PC-3 (cell line): ENCODE measurements around the gene OR1E1. TPM values are rescaled to one million over a fixed set of nuclear protein-coding genes. Genes with fewer than 3 reads are reported as not detected.
"Not testable (repeated sequence)": the region's sequence is repeated elsewhere in the genome, so short reads cannot be mapped to it uniquely, and the experiment has no call there.

Source experiments
- ATAC-seq: fragments of 200-7000 bp; cut with Tn5 transposase; 2 replicates; pipeline ENCODE4 v1.9.1; 2020; ENCODE audit warnings: mild to moderate bottlenecking, moderate library complexity
- BruUV-seq: library from RNA; stranded (reverse); fragments of 400-500 nt; replicated peaks from 2 replicates; lab custom pipeline; 2021; lab: Mats Ljungman, UMichigan
- CTCF ChIA-PET: fragments of 300-600 bp; sonication (Branson Sonifier 250); formaldehyde crosslinking; loops from one replicate; lab custom pipeline; 2022; ENCODE audit warnings: antibody characterized with exemption; lab: Charles Lee
- POLR2A ChIA-PET: fragments of 300-600 bp; sonication (Branson Sonifier 250); formaldehyde crosslinking; loops from one replicate; lab custom pipeline; 2022; ENCODE audit warnings: antibody characterized with exemption; ENCODE audit not compliant: unreplicated experiment; lab: Charles Lee
- DNase-seq: peaks from one replicate; pipeline ENCODE4 v3.0.0-alpha.2; 2015
- H2AFZ ChIP-seq: fragments of 300-600 bp; sonication (generic); 2 replicates; pipeline ENCODE4 v1.6.0; 2016; ENCODE audit warnings: antibody characterized with exemption, low read length
- H3F3A ChIP-seq: fragments of 300-600 bp; sonication (generic); one replicate; pipeline ENCODE4 v1.6.0; 2017; ENCODE audit warnings: antibody characterized with exemption, low read length, control low read depth, mild to moderate bottlenecking; ENCODE audit not compliant: unreplicated experiment
- H3K27ac ChIP-seq: fragments of 300-600 bp; sonication (generic); 2 replicates; pipeline ENCODE4 v1.5.1; 2016; ENCODE audit warnings: mild to moderate bottlenecking, low read length
- H3K27me3 ChIP-seq: fragments of 300-600 bp; sonication (generic); 2 replicates; pipeline ENCODE4 v1.6.1; 2016; ENCODE audit warnings: low read length, mixed read lengths
- H3K36me3 ChIP-seq: fragments of 300-600 bp; sonication (generic); 2 replicates; pipeline ENCODE4 v1.6.1; 2016; ENCODE audit warnings: low read depth, mixed run types, low read length, mixed read lengths
- H3K4me1 ChIP-seq: fragments of 300-600 bp; sonication (generic); 2 replicates; pipeline ENCODE4 v1.5.1; 2016; ENCODE audit warnings: low read length; ENCODE audit not compliant: insufficient read depth
- H3K4me2 ChIP-seq: fragments of 300-600 bp; sonication (generic); 2 replicates; pipeline ENCODE4 v1.6.0; 2016; ENCODE audit warnings: low read length
- H3K4me3 ChIP-seq: fragments of 300-600 bp; sonication (generic); 2 replicates; pipeline ENCODE4 v1.5.1; 2016; ENCODE audit warnings: mild to moderate bottlenecking, low read length, mixed read lengths
- H3K79me2 ChIP-seq: fragments of 300-600 bp; sonication (generic); 2 replicates; pipeline ENCODE4 v1.6.1; 2017; ENCODE audit warnings: low read length, mixed read lengths
- H3K9ac ChIP-seq: fragments of 300-600 bp; sonication (generic); 2 replicates; pipeline ENCODE4 v1.6.0; 2016; ENCODE audit warnings: mild to moderate bottlenecking, low read length
- H3K9me2 ChIP-seq: fragments of 300-600 bp; sonication (generic); replicated peaks from 2 replicates; pipeline ENCODE4 v1.6.1; 2016; ENCODE audit warnings: mixed run types, low read length, mixed read lengths
- H3K9me3 ChIP-seq: fragments of 300-600 bp; sonication (generic); 2 replicates; pipeline ENCODE4 v1.6.1; 2016; ENCODE audit warnings: low read length, mixed read lengths
- H4K20me1 ChIP-seq: fragments of 300-600 bp; sonication (generic); 2 replicates; pipeline ENCODE4 v1.6.1; 2016; ENCODE audit warnings: low read length, mixed read lengths
- EZH2 ChIP-seq: fragments of 300-600 bp; sonication (generic); IDR thresholded peaks from one replicate; pipeline ENCODE4 v1.6.1; 2017; ENCODE audit warnings: antibody characterized with exemption, mild to moderate bottlenecking, low read length; ENCODE audit not compliant: unreplicated experiment
- EZH2phosphoT487 ChIP-seq: fragments of 300-600 bp; sonication (generic); IDR thresholded peaks from 2 replicates; pipeline ENCODE4 v1.6.1; 2018; ENCODE audit warnings: mild to moderate bottlenecking, antibody characterized with exemption, low read length, borderline replicate concordance
- intact Hi-C: fragments of 100-400 bp; cut with micrococcal nuclease; formaldehyde crosslinking; loops from 2 replicates; pipeline ENCODE4 v1.9.0; 2023
- total RNA-seq: library from RNA; depleted of rRNA; stranded (reverse); fragments of >200 nt; gene quantifications from 2 replicates; pipeline ENCODE4 v1.2.3, GENCODE V29; 2014
- TF ChIP-seq, protein P1 (sequence below): fragments of 300-600 bp; sonication (generic); conservative IDR thresholded peaks from 2 replicates; pipeline ENCODE4 v1.5.1; 2017; ENCODE audit warnings: antibody characterized with exemption, low read depth, mild to moderate bottlenecking, low read length

OR1E1 gene
- total RNA-seq, 1 experiment from 2014 or later: not detected

DNA sequence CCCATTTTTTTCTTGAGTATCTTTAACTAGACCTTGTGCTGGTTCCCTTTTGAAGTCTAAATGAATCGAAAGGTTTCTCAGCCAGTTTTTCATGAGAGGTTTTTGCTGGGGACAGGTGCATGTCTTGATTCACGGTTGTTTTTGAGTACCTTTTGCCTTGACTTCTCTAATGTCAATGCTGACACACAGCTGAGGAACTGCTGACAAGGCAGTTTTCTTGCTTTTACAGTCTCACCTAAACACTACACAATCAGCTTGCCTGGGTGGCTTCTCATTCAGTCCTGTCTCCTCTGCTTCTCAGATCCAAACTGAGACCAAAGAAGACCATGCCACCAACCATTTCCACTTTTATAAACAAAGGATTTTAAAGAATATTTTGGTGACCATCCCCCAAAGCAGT, 20.0 kb upstream of the OR1E1 start:
- Histone ChIP-seq H3K9me2 (no peaks in the 10 kb centered on the region), H3F3A (no peaks in the 10 kb centered on the region), H3K79me2 (no peaks in the 10 kb centered on the region), H2AFZ (no peak overlapping the region), H3K9me3 (no peaks in the 10 kb centered on the region), H3K4me2 (no peak overlapping the region), H3K9ac (no peak overlapping the region), H4K20me1 (no peaks in the 10 kb centered on the region), H3K27ac (no peak overlapping the region), H3K36me3 (no peaks in the 10 kb centered on the region), H3K4me3 (no peak overlapping the region), H3K4me1 (no peaks in the 10 kb centered on the region), H3K27me3 (peaks cover 18% of the 10 kb centered on the region; the same call in 1 of the 2 replicates)
- intact Hi-C loops: no loop called here
- TF ChIP-seq EZH2phosphoT487 (no peak), EZH2 (no peak)
- TF ChIP-seq, protein P1, sequence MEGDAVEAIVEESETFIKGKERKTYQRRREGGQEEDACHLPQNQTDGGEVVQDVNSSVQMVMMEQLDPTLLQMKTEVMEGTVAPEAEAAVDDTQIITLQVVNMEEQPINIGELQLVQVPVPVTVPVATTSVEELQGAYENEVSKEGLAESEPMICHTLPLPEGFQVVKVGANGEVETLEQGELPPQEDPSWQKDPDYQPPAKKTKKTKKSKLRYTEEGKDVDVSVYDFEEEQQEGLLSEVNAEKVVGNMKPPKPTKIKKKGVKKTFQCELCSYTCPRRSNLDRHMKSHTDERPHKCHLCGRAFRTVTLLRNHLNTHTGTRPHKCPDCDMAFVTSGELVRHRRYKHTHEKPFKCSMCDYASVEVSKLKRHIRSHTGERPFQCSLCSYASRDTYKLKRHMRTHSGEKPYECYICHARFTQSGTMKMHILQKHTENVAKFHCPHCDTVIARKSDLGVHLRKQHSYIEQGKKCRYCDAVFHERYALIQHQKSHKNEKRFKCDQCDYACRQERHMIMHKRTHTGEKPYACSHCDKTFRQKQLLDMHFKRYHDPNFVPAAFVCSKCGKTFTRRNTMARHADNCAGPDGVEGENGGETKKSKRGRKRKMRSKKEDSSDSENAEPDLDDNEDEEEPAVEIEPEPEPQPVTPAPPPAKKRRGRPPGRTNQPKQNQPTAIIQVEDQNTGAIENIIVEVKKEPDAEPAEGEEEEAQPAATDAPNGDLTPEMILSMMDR: no peak
- DNase-seq (no peak), ATAC-seq (no peak)
- BruUV-seq: no TSS peak
- ChIA-PET CTCF (no interaction called here), POLR2A (no interaction called here)

DNA sequence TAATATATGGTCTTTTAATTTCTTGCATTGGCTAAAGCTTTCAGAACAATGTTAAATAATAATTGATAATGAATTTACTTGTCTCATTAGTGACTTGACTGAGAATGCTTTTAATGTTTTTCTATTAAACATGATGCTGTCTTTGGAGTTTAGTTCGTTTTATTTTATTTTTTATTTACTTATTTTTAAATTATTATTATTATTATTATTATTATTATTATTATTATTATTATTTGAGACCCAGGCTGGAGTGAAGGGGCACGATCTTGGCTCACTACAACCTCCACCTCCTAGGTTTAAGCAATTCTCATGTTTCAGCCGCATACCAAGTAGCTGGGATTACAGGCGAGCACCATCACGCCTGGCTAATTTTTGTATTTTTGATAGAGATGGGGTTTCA, 17.4 kb upstream of the OR1E1 start:
- Histone ChIP-seq H3K9me2 (no peaks in the 10 kb centered on the region), H3K27me3 (peaks cover 18% of the 10 kb centered on the region; the same call in 1 of the 2 replicates), H3K79me2 (no peaks in the 10 kb centered on the region), H4K20me1 (no peaks in the 10 kb centered on the region), H3K4me2 (no peak overlapping the region), H3K36me3 (no peaks in the 10 kb centered on the region), H2AFZ (no peak overlapping the region), H3K9me3 (no peaks in the 10 kb centered on the region), H3K9ac (no peak overlapping the region), H3F3A (no peaks in the 10 kb centered on the region), H3K27ac (no peak overlapping the region), H3K4me3 (no peak overlapping the region), H3K4me1 (no peaks in the 10 kb centered on the region)
- DNase-seq (no peak), ATAC-seq (no peak)
- BruUV-seq: no TSS peak
- POLR2A ChIA-PET: no interaction called here
- CTCF ChIA-PET: no interaction called here
- intact Hi-C loops: no loop called here
- TF ChIP-seq EZH2: no peak
- TF ChIP-seq EZH2phosphoT487: no peak
- TF ChIP-seq, protein P1: no peak

DNA sequence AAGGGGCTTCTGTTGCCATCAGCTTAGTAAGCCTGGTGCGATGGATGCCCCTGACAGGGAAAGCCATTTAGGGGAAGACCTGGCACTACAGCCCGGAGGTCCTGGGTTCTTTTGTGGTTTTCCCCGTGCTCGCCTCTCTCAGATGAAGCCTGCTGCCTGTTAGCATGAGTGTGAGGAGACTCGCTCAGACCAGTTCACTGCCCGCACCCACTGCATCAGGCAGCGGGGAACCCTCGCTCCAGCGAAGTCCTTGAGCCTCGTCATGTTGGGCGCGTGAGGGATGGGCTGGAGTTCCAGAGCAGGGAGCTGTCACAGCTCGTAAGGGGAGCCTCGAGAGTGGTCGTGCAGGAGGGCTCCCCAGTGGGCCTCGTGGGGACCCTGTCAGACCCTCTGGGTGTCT, 14.0 kb upstream of the OR1E1 start:
- H3K9me3 ChIP-seq, H2AFZ ChIP-seq, H3K79me2 ChIP-seq, H3K4me3 ChIP-seq, BruUV-seq, H4K20me1 ChIP-seq, H3K36me3 ChIP-seq, DNase-seq, H3K9me2 ChIP-seq, H3K9ac ChIP-seq, H3K27ac ChIP-seq, CTCF ChIA-PET, ATAC-seq, POLR2A ChIA-PET, H3K4me2 ChIP-seq, H3K4me1 ChIP-seq, intact Hi-C loops, H3F3A ChIP-seq: not testable (repeated sequence)
- peaks cover 13% of the 10 kb centered on the region; the same call in 1 of the 2 replicates for H3K27me3 ChIP-seq
